ENCODE measurements around the gene SORT1. TPM values are rescaled to one million over a fixed set of nuclear protein-coding genes. Genes with fewer than 3 reads are reported as not detected.

SORT1 gene
- total and polyA plus RNA-seq, 2 of the 13 experiments (the other 11 are each of a cell fraction or from before 2014, with no cell fraction given): 32.4 to 93.0 TPM

- TF ChIP-seq ZNF747 (CRISPR knock-in tag; IDR thresholded peaks at IDR 0.05; ENCODE audit: borderline replicate concordance) (peak; percentile 49; the same call in 1 of the 2 replicates), KDM3A (CRISPR knock-in tag; IDR thresholded peaks at IDR 0.05; ENCODE audit: low read depth) (peak; percentile 62), ZNF616 (CRISPR knock-in tag; IDR thresholded peaks at IDR 0.05; ENCODE audit: low read depth) (no peak), ZSCAN29 (CRISPR knock-in tag; conservative IDR thresholded peaks at IDR 0.05) (no peak; the same call in 1 of the 2 replicates), MXD4 (CRISPR knock-in tag; IDR thresholded peaks at IDR 0.05) (peak; percentile 80; the same call in 1 of the 2 replicates), TFDP1 (CRISPR knock-in tag; IDR thresholded peaks at IDR 0.05; ENCODE audit: borderline replicate concordance) (peak; percentile 75; the same call in 1 of the 2 replicates), ATF3 (CRISPR knock-in tag; IDR thresholded peaks at IDR 0.05) (peak; percentile 26; the same call in 1 of the 2 replicates), POLR2A (IDR thresholded peaks at IDR 0.05; ENCODE audit: insufficient read depth in 1 of 2, low read depth in 2 of 2, low read length in 2 of 2) (peak; percentile 79 to 92), ZKSCAN8 (CRISPR knock-in tag; IDR thresholded peaks at IDR 0.05; ENCODE audit: borderline replicate concordance) (0 out of 2 replicates have a peak, but pooled peaks have one; percentile 68), ZNF788 (CRISPR knock-in tag; IDR thresholded peaks at IDR 0.05; ENCODE audit: borderline replicate concordance) (peak; percentile 86; the same call in 1 of the 2 replicates), DMAP1 (CRISPR knock-in tag; IDR thresholded peaks at IDR 0.05) (peak; percentile 85), ZNF251 (CRISPR knock-in tag; IDR thresholded peaks at IDR 0.05) (no peak), ZNF652 (CRISPR knock-in tag; IDR thresholded peaks at IDR 0.05; ENCODE audit: borderline replicate concordance, low read depth) (no peak), ZNF331 (CRISPR knock-in tag; IDR thresholded peaks at IDR 0.05) (peak; percentile 71), CHD2 (IDR thresholded peaks at IDR 0.05; ENCODE audit: low read depth, low read length) (no peak), DNMT1 (CRISPR knock-in tag; IDR thresholded peaks at IDR 0.05) (0 out of 2 replicates have a peak, but pooled peaks have one; percentile 11), ZMAT3 (CRISPR knock-in tag; conservative IDR thresholded peaks at IDR 0.05) (peak; percentile 67; the same call in 1 of the 2 replicates), ZNF644 (CRISPR knock-in tag; IDR thresholded peaks at IDR 0.05; ENCODE audit: low read depth) (no peak), HOXA7 (CRISPR knock-in tag; IDR thresholded peaks at IDR 0.05) (no peak)
- TF ChIP-seq, protein P1, sequence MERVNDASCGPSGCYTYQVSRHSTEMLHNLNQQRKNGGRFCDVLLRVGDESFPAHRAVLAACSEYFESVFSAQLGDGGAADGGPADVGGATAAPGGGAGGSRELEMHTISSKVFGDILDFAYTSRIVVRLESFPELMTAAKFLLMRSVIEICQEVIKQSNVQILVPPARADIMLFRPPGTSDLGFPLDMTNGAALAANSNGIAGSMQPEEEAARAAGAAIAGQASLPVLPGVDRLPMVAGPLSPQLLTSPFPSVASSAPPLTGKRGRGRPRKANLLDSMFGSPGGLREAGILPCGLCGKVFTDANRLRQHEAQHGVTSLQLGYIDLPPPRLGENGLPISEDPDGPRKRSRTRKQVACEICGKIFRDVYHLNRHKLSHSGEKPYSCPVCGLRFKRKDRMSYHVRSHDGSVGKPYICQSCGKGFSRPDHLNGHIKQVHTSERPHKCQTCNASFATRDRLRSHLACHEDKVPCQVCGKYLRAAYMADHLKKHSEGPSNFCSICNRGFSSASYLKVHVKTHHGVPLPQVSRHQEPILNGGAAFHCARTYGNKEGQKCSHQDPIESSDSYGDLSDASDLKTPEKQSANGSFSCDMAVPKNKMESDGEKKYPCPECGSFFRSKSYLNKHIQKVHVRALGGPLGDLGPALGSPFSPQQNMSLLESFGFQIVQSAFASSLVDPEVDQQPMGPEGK (CRISPR knock-in tag; IDR thresholded peaks at IDR 0.05): peak; percentile 98
- TF ChIP-seq, protein P2, sequence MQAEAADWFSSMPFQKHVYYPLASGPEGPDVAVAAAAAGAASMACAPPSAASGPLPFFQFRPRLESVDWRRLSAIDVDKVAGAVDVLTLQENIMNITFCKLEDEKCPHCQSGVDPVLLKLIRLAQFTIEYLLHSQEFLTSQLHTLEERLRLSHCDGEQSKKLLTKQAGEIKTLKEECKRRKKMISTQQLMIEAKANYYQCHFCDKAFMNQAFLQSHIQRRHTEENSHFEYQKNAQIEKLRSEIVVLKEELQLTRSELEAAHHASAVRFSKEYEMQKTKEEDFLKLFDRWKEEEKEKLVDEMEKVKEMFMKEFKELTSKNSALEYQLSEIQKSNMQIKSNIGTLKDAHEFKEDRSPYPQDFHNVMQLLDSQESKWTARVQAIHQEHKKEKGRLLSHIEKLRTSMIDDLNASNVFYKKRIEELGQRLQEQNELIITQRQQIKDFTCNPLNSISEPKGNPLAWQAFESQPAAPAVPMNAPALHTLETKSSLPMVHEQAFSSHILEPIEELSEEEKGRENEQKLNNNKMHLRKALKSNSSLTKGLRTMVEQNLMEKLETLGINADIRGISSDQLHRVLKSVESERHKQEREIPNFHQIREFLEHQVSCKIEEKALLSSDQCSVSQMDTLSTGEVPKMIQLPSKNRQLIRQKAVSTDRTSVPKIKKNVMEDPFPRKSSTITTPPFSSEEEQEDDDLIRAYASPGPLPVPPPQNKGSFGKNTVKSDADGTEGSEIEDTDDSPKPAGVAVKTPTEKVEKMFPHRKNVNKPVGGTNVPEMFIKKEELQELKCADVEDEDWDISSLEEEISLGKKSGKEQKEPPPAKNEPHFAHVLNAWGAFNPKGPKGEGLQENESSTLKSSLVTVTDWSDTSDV (CRISPR knock-in tag; IDR thresholded peaks at IDR 0.05): no peak
- TF ChIP-seq, protein P3, sequence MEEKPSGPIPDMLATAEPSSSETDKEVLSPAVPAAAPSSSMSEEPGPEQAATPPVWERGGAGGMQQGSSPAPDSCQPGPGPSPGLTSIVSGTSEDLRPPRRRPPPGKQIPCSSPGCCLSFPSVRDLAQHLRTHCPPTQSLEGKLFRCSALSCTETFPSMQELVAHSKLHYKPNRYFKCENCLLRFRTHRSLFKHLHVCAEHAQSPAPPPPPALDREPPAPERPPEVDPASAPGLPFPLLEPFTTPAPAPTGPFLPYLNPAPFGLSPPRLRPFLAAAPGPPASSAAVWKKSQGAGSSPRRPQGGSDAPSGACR (CRISPR knock-in tag; IDR thresholded peaks at IDR 0.05): no peak
Observed at GRCh38 chr1:109282952-109283747, 114.6 kb downstream of the SORT1 start, which contains the start of gene PSRC1 (continued).
